ENCODE results near the gene COL18A1.

The COL18A1 gene

GRCh38 chr21:45480701-45481500 is 75.9 kb downstream of the COL18A1 start:
- no peak overlapping the region for H3K27ac ChIP-seq
- no peak for TF ChIP-seq ZFX (IDR thresholded peaks at IDR 0.05)
- TF ChIP-seq CTCF (conservative IDR thresholded peaks at IDR 0.05): no peak

GRCh38 chr21:45481566-45481965 is 76.6 kb downstream of the COL18A1 start:
- TF ChIP-seq CTCF (conservative IDR thresholded peaks at IDR 0.05): no peak
- no peak for TF ChIP-seq ZFX (IDR thresholded peaks at IDR 0.05)
- H3K27ac ChIP-seq: no peak overlapping the region

GRCh38 chr21:45481977-45482898 is 77.3 kb downstream of the COL18A1 start:
- no peak overlapping the region for H3K27ac ChIP-seq
- no peak for TF ChIP-seq ZFX (IDR thresholded peaks at IDR 0.05)
- no peak for TF ChIP-seq CTCF (conservative IDR thresholded peaks at IDR 0.05)

GRCh38 chr21:45482899-45483821 is 78.2 kb downstream of the COL18A1 start:
- H3K27ac ChIP-seq: no peak overlapping the region
- TF ChIP-seq ZFX (IDR thresholded peaks at IDR 0.05) (no peak), CTCF (conservative IDR thresholded peaks at IDR 0.05) (no peak)

- TF ChIP-seq CTCF (conservative IDR thresholded peaks at IDR 0.05): no peak
- no peak for TF ChIP-seq ZFX (IDR thresholded peaks at IDR 0.05)
Measured at GRCh38 chr21:45484318-45484717, 79.4 kb downstream of the COL18A1 start.

GRCh38 chr21:45485686-45486442 is 80.9 kb downstream of the COL18A1 start:
- H3K27ac ChIP-seq: no peak overlapping the region
- TF ChIP-seq ZFX (IDR thresholded peaks at IDR 0.05): no peak
- no peak for TF ChIP-seq CTCF (conservative IDR thresholded peaks at IDR 0.05)

More at GRCh38 chr21:45484318-45484717, 79.4 kb downstream of the COL18A1 start:
- no peak overlapping the region for H3K27ac ChIP-seq
